Colonic mucosa (tissue), 4 donors: ENCODE measurements around the gene NUDT14. TPM values are rescaled to one million over a fixed set of nuclear protein-coding genes. Genes with fewer than 3 reads are reported as not detected.

Experiments used
- DNase-seq: peaks from one replicate; pipeline ENCODE4 v3.0.0-alpha.2; 2020
- H3K27ac ChIP-seq: fragments of 200-600 bp; one replicate; pipeline ENCODE4 v1.8.0; 2021
- H3K27me3 ChIP-seq: fragments of 200-600 bp; one replicate; pipeline ENCODE4 v1.8.0; 2021
- H3K36me3 ChIP-seq: fragments of 200-600 bp; one replicate; pipeline ENCODE4 v1.8.0; 2021
- H3K4me1 ChIP-seq: fragments of 200-600 bp; one replicate; pipeline ENCODE4 v1.8.0; 2021; ENCODE audit warnings: mild to moderate bottlenecking
- H3K4me3 ChIP-seq: fragments of 200-600 bp; one replicate; pipeline ENCODE4 v1.8.0; 2021
- H3K9ac ChIP-seq, 2 donors: one replicate each; pipeline ENCODE4 v1.7.0; 2013; ENCODE audit warnings: control low read depth in 2 of 2, low read depth in 2 of 2, low read length in 2 of 2
- H3K9me3 ChIP-seq: fragments of 200-600 bp; one replicate; pipeline ENCODE4 v1.8.0; 2021
- intact Hi-C: fragments of 100-400 bp; cut with DNase I; formaldehyde crosslinking; loops from one replicate; pipeline ENCODE4 v1.14.1; 2022
- total RNA-seq, 2 donors: library from RNA; stranded (reverse); fragmentation: NEBNext Ultra II Directional in 1 of 2; extraction: Animal tissue kit (Norgen Biotek cat#: 25700) in 1 of 2; gene quantifications; one replicate each; pipeline ENCODE4 v1.2.1, GENCODE V29; 2021
- TF ChIP-seq, protein P1 (sequence below): fragments of 200-600 bp; IDR thresholded peaks from one replicate; pipeline ENCODE4 v1.8.0; 2022; ENCODE audit warnings: antibody characterized with exemption, mild to moderate bottlenecking
- donor health status: healthy.
- donor health status: DM: no; HTN: no; CAD: no.
- donor health status: DM: no; HTN: no; CAD: no.

NUDT14 gene
- total RNA-seq, 2 donors from 2014 or later = 40.8 to 46.0 TPM

DNA sequence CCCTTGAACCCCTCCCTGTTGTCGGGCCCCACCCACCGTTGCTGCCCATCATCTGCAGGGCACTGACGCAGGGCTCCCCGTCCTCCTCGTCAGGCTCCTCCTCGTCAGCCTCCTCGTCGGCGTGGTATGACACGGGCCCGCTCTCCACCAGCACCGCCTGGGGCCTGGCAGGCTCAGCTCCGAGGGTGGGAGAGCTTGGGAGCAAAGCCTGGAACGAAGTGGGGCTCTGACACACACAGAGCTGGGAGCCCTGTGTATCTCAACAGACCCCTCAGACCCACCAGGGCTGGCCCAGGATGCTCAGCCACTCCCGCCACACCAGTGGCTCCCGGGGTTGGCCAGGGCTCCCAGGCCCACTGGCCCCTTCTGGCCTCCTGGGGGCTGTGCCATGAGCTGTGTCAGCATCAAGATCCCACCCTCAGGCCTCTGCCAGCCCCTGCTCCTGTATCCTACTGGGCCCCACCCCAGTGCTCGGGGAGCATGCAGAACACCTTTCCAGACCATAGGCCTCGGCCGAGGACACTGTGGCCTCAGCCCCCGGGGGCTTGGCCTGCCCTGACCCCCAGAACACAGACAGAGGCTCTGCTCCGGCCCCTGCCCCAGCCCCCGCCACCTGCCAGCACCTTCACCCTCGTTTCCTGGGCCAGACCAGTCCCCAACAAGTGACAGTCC, 30.1 kb upstream of the NUDT14 start:
- TF ChIP-seq, protein P1, sequence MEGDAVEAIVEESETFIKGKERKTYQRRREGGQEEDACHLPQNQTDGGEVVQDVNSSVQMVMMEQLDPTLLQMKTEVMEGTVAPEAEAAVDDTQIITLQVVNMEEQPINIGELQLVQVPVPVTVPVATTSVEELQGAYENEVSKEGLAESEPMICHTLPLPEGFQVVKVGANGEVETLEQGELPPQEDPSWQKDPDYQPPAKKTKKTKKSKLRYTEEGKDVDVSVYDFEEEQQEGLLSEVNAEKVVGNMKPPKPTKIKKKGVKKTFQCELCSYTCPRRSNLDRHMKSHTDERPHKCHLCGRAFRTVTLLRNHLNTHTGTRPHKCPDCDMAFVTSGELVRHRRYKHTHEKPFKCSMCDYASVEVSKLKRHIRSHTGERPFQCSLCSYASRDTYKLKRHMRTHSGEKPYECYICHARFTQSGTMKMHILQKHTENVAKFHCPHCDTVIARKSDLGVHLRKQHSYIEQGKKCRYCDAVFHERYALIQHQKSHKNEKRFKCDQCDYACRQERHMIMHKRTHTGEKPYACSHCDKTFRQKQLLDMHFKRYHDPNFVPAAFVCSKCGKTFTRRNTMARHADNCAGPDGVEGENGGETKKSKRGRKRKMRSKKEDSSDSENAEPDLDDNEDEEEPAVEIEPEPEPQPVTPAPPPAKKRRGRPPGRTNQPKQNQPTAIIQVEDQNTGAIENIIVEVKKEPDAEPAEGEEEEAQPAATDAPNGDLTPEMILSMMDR = no peak
- DNase-seq = no peak
- Histone ChIP-seq H3K4me3 (no peak overlapping the region), H3K36me3 (no peaks in the 10 kb centered on the region), H3K27me3 (no peaks in the 10 kb centered on the region), H3K27ac (no peak overlapping the region), H3K4me1 (no peaks in the 10 kb centered on the region), H3K9me3 (no peaks in the 10 kb centered on the region), H3K9ac (no peak overlapping the region)
- intact Hi-C loops = no loop called here

DNA sequence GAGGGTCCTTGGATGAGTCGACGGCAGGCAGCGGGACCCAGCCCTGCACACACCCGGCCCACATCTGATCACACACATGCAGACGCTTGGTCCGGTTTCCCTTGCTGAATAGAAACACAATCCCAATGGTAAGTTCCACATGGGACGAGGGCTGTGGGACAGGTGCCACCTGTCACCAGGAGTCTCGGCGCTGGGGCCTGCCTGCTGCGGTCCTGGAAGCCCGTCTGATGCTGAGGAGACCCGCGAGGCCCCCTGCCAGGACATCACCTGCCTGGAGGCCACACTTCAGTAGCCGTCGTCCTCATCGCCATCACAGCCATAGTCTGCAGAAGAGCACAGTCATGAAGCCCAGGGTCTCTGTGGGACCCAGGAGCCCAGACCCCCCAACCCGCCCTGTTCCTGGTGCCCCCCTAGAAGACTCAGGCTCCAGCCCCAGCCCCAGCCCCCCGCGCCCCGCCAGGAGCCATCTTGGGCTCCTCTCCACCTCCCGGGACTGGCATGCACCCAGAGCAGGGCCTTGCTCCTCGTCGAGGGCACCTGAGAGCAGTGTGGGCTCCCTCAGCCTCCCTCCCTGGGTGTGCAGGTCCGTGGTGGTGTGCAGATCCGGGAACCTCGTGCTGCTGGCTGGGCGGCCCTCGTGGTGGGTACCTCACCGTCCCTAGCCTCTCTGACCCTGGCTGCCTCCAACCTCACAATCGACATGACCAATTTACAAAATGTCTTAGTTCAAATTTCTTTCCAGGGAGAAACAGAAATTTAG, 29.3 kb upstream of the NUDT14 start:
- no peak overlapping the region for H3K4me3 ChIP-seq
- TF ChIP-seq, protein P1 = no peak
- H3K9me3 ChIP-seq = no peaks in the 10 kb centered on the region
- no peaks in the 10 kb centered on the region for H3K36me3 ChIP-seq
- no peak overlapping the region for H3K27ac ChIP-seq
- H3K9ac ChIP-seq = no peak overlapping the region
- no peaks in the 10 kb centered on the region for H3K4me1 ChIP-seq
- no peaks in the 10 kb centered on the region for H3K27me3 ChIP-seq
- no peak for DNase-seq
- intact Hi-C loops = no loop called here

DNA sequence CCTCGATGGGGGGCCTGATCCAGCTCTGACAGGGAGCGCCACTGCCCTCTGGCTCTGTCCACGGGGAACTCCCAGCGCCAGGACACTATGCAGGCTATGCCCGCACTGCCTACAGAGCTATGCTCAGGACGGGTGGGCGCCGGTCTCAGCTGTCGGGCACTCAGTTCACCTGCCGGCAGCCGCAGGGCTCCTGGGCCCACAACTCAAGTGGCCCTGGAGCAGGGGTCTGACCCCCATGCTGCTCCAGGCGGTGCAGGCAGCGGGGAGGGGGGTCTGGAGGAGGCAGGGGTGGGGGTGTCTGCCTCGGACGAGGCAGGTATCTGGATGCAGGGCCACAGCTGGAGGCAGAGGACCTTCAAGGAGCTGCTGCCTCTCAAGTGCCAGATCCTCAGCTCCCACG, 28.5 kb upstream of the NUDT14 start:
- Histone ChIP-seq H3K27ac (no peak overlapping the region), H3K9ac (no peak overlapping the region), H3K27me3 (no peaks in the 10 kb centered on the region), H3K4me1 (peaks cover 4% of the 10 kb centered on the region), H3K36me3 (no peaks in the 10 kb centered on the region), H3K9me3 (no peaks in the 10 kb centered on the region), H3K4me3 (no peak overlapping the region)
- TF ChIP-seq, protein P1 = no peak
- no peak for DNase-seq
- intact Hi-C loops = loop anchor here (10.0 kb wide), 1 partner anchor 315 kb away; the partner anchor contains the start of gene TMEM121

DNA sequence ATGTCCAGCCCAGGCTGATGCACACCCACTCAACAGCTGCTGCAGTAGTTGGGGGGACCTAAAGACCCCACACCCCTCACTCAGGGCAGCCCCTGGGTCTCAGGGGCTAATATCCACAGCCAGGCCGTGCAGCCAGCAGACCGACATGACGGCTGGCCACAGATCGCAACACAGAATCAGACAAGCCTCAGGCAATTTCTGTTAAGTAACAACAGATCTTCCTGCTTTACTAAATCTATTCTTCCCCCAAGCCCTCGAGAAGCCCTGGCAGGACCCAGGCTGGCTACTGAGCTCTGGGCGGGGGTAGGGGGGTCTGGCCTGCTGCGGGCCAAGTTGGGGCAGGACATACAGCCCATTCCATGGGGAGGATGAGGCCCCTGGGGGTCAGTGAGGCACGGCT, 28.0 kb upstream of the NUDT14 start:
- TF ChIP-seq, protein P1 = no peak
- H3K9ac ChIP-seq = no peak overlapping the region
- H3K36me3 ChIP-seq = no peaks in the 10 kb centered on the region
- peaks cover 5% of the 10 kb centered on the region for H3K4me1 ChIP-seq
- no peaks in the 10 kb centered on the region for H3K27me3 ChIP-seq
- no peak overlapping the region for H3K27ac ChIP-seq
- no peak overlapping the region for H3K4me3 ChIP-seq
- intact Hi-C loops = loop anchor here (10.0 kb wide), 1 partner anchor 316 kb away; the partner anchor contains the start of gene TMEM121
- H3K9me3 ChIP-seq = no peaks in the 10 kb centered on the region
- no peak for DNase-seq

DNA sequence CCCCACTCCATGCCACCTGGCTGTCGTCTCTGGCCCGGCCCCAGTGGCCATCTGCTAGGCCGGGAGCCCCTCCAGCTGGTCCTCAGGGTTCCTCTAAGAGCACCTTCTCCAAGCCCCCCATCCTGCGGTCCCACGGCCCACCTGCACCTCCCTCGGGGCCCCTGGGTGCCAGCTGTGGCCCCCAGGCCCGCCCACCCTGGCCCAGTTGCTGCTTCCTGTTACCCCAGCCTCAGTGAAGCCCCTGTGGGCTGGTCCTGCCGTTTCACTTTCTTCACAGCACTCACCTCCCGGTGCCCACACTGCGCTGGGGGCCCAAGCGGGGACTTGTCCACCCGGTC, 27.6 kb upstream of the NUDT14 start:
- no peak overlapping the region for H3K4me3 ChIP-seq
- DNase-seq = no peak
- H3K9me3 ChIP-seq = no peaks in the 10 kb centered on the region
- no peak overlapping the region for H3K27ac ChIP-seq
- no peaks in the 10 kb centered on the region for H3K27me3 ChIP-seq
- no peak overlapping the region for H3K9ac ChIP-seq
- H3K36me3 ChIP-seq = no peaks in the 10 kb centered on the region
- intact Hi-C loops = loop anchor here (10.0 kb wide), 1 partner anchor 316 kb away; the partner anchor contains the start of gene TMEM121
- TF ChIP-seq, protein P1 = no peak
- H3K4me1 ChIP-seq = peaks cover 5% of the 10 kb centered on the region
